CD8-positive, alpha-beta memory T cell (primary cell): ENCODE data around the gene USP40. TPM values are rescaled to one million over a fixed set of nuclear protein-coding genes. Genes with fewer than 3 reads are reported as not detected.
A peak's percentile ranks its signal among the peaks of the same experiment; 100 is the strongest.

Experiments
- CTCF ChIA-PET: fragments of 350-600 bp; sonication (Branson Sonifier 250); formaldehyde crosslinking; loops from one replicate; lab custom pipeline; 2021; ENCODE audit warnings: antibody characterized with exemption; lab: Charles Lee
- POLR2A ChIA-PET: fragments of 350-600 bp; sonication (Branson Sonifier 250); formaldehyde crosslinking; loops from one replicate; lab custom pipeline; 2021; ENCODE audit warnings: antibody characterized with exemption; lab: Charles Lee
- DNase-seq, 5 donors: peaks; one replicate each; pipeline versions ENCODE4 v3.0.0 to v3.0.0-alpha.2; 2020 to 2022; ENCODE audit warnings: mixed read lengths in 1 of 5
- H3K27ac ChIP-seq: one replicate; pipeline ENCODE4 v1.7.0; 2013; ENCODE audit warnings: low read depth, mild to moderate bottlenecking, low read length, moderate library complexity
- H3K27me3 ChIP-seq: 2 replicates; pipeline ENCODE4 v1.7.0; 2013; ENCODE audit warnings: low read length, mild to moderate bottlenecking; ENCODE audit not compliant: insufficient read depth, poor library complexity, severe bottlenecking
- H3K36me3 ChIP-seq: 2 replicates; pipeline ENCODE4 v1.7.0; 2013; ENCODE audit warnings: mild to moderate bottlenecking, low read length, moderate library complexity; ENCODE audit not compliant: insufficient read depth
- H3K4me1 ChIP-seq: 2 replicates; pipeline ENCODE4 v1.7.0; 2013; ENCODE audit warnings: mild to moderate bottlenecking, low read length, moderate library complexity; ENCODE audit not compliant: insufficient read depth
- H3K4me3 ChIP-seq: 2 replicates; pipeline ENCODE4 v1.7.0; 2013; ENCODE audit warnings: mild to moderate bottlenecking, low read length
- H3K9me3 ChIP-seq: 2 replicates; pipeline ENCODE4 v1.7.0; 2013; ENCODE audit warnings: mild to moderate bottlenecking, low read length
- H3K27ac Mint-ChIP-seq, 8 donors: one replicate each; pipeline ENCODE4 v1.8.0; 2020 to 2021; ENCODE audit warnings: mixed read lengths in 8 of 8, mild to moderate bottlenecking in 6 of 8, inconsistent platforms in 3 of 8, moderate library complexity in 3 of 8
- H3K27me3 Mint-ChIP-seq, 2 donors: one replicate each; pipeline ENCODE4 v1.8.0; 2020 to 2021; ENCODE audit warnings: mixed read lengths in 2 of 2, mild to moderate bottlenecking in 1 of 2, moderate library complexity in 1 of 2
- H3K36me3 Mint-ChIP-seq, 3 donors: one replicate each; pipeline ENCODE4 v1.8.0; 2020 to 2021; ENCODE audit warnings: mixed read lengths in 3 of 3, inconsistent platforms in 1 of 3, mild to moderate bottlenecking in 1 of 3
- H3K4me1 Mint-ChIP-seq, 3 donors: one replicate each; pipeline ENCODE4 v1.8.0; 2020 to 2021; ENCODE audit warnings: mixed read lengths in 3 of 3, inconsistent platforms in 1 of 3, mild to moderate bottlenecking in 1 of 3
- H3K4me3 Mint-ChIP-seq, 7 donors: one replicate each; pipeline ENCODE4 v1.8.0; 2020 to 2021; ENCODE audit warnings: mixed read lengths in 7 of 7, mild to moderate bottlenecking in 6 of 7, moderate library complexity in 4 of 7, inconsistent platforms in 2 of 7
- H3K9me3 Mint-ChIP-seq, 5 donors: one replicate each; pipeline ENCODE4 v1.8.0; 2020 to 2022; ENCODE audit warnings: mixed read lengths in 5 of 5, mild to moderate bottlenecking in 3 of 5, moderate library complexity in 2 of 5, inconsistent platforms in 1 of 5
- polyA plus RNA-seq: library from polyadenylated mRNA; unstranded; fragments of 300-500 nt; fragmentation: Illumina TruSeq; gene quantifications from one replicate; pipeline ENCODE4 v1.2.3, GENCODE V29; 2021
- total RNA-seq, 2 experiments: library from RNA; stranded (reverse); gene quantifications; one replicate each; pipeline ENCODE4 v1.2.3, GENCODE V29; 2021

The USP40 gene
- total and polyA plus RNA-seq, 3 experiments from 2014 or later: 5.4 to 14.8 (median 13.3) TPM

DNA sequence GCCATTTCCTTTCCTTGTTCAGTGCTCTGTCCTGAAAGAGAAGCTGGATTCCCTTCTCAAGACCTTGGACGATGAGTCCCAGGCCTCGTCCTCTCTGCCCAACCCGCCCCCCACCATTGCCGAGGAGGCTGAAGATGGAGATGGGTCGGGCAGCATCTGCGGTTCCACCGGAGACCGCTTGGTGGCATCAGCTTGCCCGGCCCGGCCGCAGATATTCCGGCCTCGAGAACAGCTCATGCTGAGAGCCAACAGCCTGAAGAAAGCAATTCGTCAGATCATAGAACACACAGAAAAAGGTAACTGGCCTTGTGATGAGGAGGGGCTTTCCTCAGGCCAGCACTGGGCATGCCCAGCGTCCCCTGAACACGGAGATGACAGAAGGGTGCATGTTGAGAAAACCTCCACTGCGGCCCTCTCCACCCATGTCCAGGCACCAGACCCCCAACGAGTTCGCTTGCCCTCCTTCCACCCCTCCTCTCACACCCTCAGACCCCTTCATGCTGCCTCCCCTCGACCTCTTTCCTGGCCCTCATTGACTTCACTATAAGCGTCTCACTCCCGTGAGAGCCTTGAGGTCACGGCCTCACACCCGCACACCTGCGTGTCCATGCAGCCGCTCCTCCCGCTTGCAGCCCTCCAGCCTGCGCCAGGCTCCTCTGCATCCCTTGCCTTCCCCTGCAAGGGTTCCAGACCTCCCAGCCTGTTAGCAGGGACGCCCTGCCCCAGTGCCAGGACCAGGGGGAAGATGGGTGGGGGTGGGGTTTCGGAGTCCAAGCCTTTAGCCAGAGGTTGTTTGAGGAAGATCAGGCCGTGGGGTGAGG is 117.3 kb downstream of the USP40 start:
- Histone ChIP-seq H3K27me3 (no peaks in the 10 kb centered on the region), H3K36me3 (peaks cover 83% of the 10 kb centered on the region), H3K9me3 (no peaks in the 10 kb centered on the region), H3K27ac (no peak overlapping the region), H3K4me3 (no peak overlapping the region), H3K4me1 (no peaks in the 10 kb centered on the region)
- peak in 1 of 5 donors; percentile 34 for DNase-seq
- Mint-ChIP-seq H3K27ac (peak overlapping the region in 1 of 8 donors; percentile 50), H3K4me1 (peaks cover 0 to 3% (median 2%) of the 10 kb centered on the region in 3 donors), H3K9me3 (no peaks in the 10 kb centered on the region), H3K36me3 (peaks cover 13 to 95% (median 19%) of the 10 kb centered on the region in 3 donors), H3K4me3 (peak overlapping the region in 1 of 7 donors; percentile 72), H3K27me3 (peaks cover 0 to 4% of the 10 kb centered on the region in 2 donors)
- ChIA-PET CTCF (interaction anchor here (4.0 kb wide), 1 partner anchor 46 kb away, joined by 22 read pairs; no protein-coding TSS in a partner anchor), POLR2A (no interaction called here)

DNA sequence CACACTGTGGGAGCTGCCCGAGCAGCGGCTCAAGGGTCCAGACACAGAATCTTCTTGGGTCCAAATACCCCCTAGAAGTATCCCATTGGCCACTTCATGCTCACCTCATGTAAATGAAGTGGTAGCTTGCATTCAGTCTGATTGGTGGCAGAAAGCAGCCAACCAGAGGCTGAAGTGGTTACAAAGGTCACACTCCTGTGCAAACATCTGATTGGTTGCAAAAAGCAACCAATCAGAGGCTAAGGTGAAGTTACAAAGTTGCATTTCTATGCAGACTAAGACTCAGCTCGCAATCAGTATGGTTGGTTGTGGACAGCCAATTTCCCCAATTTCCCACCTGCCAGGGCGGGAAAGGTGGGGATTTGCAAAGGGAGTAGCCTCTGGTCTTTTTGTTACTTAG is 118.0 kb downstream of the USP40 start:
- DNase-seq: peak in 1 of 5 donors; percentile 18
- H3K27ac Mint-ChIP-seq: no peak overlapping the region
- CTCF ChIA-PET: interaction anchor here (4.0 kb wide), 1 partner anchor 45 kb away, joined by 22 read pairs; no protein-coding TSS in a partner anchor

GRCh38 chr2:233448220-233448559 is 118.4 kb downstream of the USP40 start:
- H3K9me3 Mint-ChIP-seq: no peaks in the 10 kb centered on the region
- CTCF ChIA-PET: interaction anchor here (1.3 to 4.0 kb wide), 2 partner anchors 45 to 47 kb away, joined by 3 to 22 read pairs; no protein-coding TSS in a partner anchor
- DNase-seq: peak in 1 of 5 donors; percentile 39
- no peak overlapping the region for H3K4me3 ChIP-seq
- peaks cover 9 to 13% (median 10%) of the 10 kb centered on the region in 3 donors for H3K4me1 Mint-ChIP-seq
- POLR2A ChIA-PET: no interaction called here
- H3K36me3 ChIP-seq: peaks cover 75% of the 10 kb centered on the region
- H3K4me1 ChIP-seq: peaks cover 8% of the 10 kb centered on the region
- H3K36me3 Mint-ChIP-seq: peaks cover 16 to 95% (median 25%) of the 10 kb centered on the region in 3 donors
- H3K9me3 ChIP-seq: no peaks in the 10 kb centered on the region
- no peak overlapping the region for H3K4me3 Mint-ChIP-seq
- H3K27me3 Mint-ChIP-seq: peaks cover 0 to 2% of the 10 kb centered on the region in 2 donors
- peak overlapping the region in 2 of 8 donors; percentile 10 to 11 for H3K27ac Mint-ChIP-seq
- no peaks in the 10 kb centered on the region for H3K27me3 ChIP-seq
- no peak overlapping the region for H3K27ac ChIP-seq

More for the DNA sequence above, 118.0 kb downstream of the USP40 start:
- POLR2A ChIA-PET: no interaction called here
- H3K9me3 ChIP-seq: no peaks in the 10 kb centered on the region
- H3K4me3 ChIP-seq: no peak overlapping the region
- Mint-ChIP-seq H3K4me3 (no peak overlapping the region), H3K36me3 (peaks cover 14 to 95% (median 21%) of the 10 kb centered on the region in 3 donors), H3K9me3 (no peaks in the 10 kb centered on the region), H3K4me1 (peaks cover 5 to 9% (median 6%) of the 10 kb centered on the region in 3 donors), H3K27me3 (peaks cover 0 to 2% of the 10 kb centered on the region in 2 donors)
- peaks cover 5% of the 10 kb centered on the region for H3K4me1 ChIP-seq
- H3K27ac ChIP-seq: no peak overlapping the region
- H3K36me3 ChIP-seq: peaks cover 79% of the 10 kb centered on the region
- H3K27me3 ChIP-seq: no peaks in the 10 kb centered on the region

DNA sequence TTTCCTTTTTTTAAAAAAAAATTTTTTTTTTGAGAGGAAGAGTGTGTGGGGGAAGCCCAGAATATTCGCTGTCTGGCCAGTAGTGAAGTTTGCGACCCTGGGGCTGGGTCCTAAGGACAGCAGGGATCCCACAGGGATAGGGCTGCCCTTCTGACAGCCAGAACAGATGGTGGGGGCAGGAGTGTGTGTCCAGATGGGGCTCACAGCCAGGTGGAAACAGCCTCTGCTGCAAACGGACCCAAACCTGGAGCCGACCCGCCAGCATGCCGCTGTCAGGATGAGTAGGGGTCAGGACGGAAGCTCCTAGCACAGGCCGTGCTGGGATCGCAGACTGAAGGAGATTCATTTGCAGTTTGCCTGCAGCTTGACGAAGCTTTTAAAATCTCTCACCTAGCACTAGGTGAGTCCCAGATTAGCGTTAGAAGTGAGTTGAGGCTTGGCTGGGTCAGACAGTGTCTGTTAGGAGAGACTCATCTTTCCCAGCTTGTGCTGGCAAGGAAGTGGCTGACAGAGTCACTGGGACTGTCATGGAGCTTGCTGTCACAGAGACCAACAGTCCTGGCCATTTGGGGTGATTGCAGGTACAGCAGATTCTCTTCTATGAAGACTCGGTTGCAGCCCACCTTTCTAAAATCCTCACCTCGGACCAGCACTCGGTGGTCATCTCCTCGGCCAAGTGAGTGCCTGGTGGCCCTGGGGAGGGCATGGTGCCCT is 118.9 kb downstream of the USP40 start:
- ChIA-PET POLR2A (no interaction called here), CTCF (interaction anchor here (1.3 to 4.0 kb wide), 2 partner anchors 44 to 47 kb away, joined by 3 to 22 read pairs; no protein-coding TSS in a partner anchor)
- H3K27me3 Mint-ChIP-seq: peaks cover 0 to 2% of the 10 kb centered on the region in 2 donors
- peaks cover 11 to 17% (median 12%) of the 10 kb centered on the region in 3 donors for H3K4me1 Mint-ChIP-seq
- DNase-seq: peak in 1 of 5 donors; percentile 48
- Histone ChIP-seq H3K4me3 (no peak overlapping the region), H3K36me3 (peaks cover 72% of the 10 kb centered on the region), H3K27me3 (no peaks in the 10 kb centered on the region), H3K27ac (no peak overlapping the region), H3K4me1 (peaks cover 13% of the 10 kb centered on the region), H3K9me3 (no peaks in the 10 kb centered on the region)
- peaks cover 16 to 95% (median 26%) of the 10 kb centered on the region in 3 donors for H3K36me3 Mint-ChIP-seq
- H3K9me3 Mint-ChIP-seq: no peaks in the 10 kb centered on the region
- H3K4me3 Mint-ChIP-seq: no peak overlapping the region
- peak overlapping the region in 1 of 8 donors; percentile 11 for H3K27ac Mint-ChIP-seq

DNA sequence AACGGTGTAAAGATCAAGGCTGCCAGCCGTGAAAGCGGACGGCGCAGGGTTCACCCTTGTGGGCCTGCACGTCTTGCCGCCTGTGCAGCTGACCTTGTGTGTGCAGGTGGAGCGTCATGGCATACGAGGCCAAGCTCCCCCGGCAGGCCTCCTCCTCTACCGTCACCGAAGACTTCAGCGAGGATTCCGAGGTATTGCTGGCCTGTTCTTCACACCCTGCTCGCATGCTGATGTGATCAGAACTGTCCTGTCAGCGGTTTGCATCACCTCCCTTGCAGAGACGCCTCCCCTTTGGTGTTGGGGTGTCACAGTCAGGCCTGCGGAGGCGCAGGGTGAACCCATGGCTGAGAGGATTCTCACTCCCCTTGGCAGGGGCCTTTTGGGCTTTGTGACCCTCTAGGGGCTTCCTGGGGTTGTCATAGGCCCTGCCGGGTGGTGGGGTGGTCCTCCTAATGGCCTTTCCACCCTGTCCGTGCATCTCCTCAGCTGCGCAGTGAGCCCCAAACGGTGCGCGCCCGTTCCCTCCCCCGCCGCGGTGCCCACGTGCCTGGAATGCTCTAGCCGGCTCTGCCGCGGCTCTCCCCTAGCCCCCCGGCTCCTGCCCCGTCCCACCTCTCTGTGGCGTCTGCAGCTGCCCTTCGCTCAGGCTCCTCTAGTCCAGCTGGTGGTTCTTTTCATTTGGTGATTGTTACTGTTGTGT is 119.8 kb downstream of the USP40 start:
- peak in 1 of 5 donors; percentile 23 for DNase-seq
- Histone ChIP-seq H3K4me1 (peaks cover 13% of the 10 kb centered on the region), H3K27me3 (no peaks in the 10 kb centered on the region), H3K4me3 (no peak overlapping the region), H3K36me3 (peaks cover 63% of the 10 kb centered on the region), H3K27ac (no peak overlapping the region), H3K9me3 (no peaks in the 10 kb centered on the region)
- Mint-ChIP-seq H3K4me1 (peaks cover 11 to 24% (median 14%) of the 10 kb centered on the region in 3 donors), H3K9me3 (no peaks in the 10 kb centered on the region), H3K27ac (no peak overlapping the region), H3K36me3 (peaks cover 12 to 95% (median 24%) of the 10 kb centered on the region in 3 donors), H3K4me3 (no peak overlapping the region), H3K27me3 (peaks cover 0 to 2% of the 10 kb centered on the region in 2 donors)
- CTCF ChIA-PET: interaction anchor here (0.9 to 4.0 kb wide), 4 partner anchors 9 to 46 kb away, joined by 3 to 22 read pairs (median 3); no protein-coding TSS in a partner anchor
- POLR2A ChIA-PET: no interaction called here

GRCh38 chr2:233446121-233446520 is 120.5 kb downstream of the USP40 start:
- Histone ChIP-seq H3K27me3 (no peaks in the 10 kb centered on the region), H3K27ac (no peak overlapping the region), H3K9me3 (no peaks in the 10 kb centered on the region), H3K4me3 (no peak overlapping the region), H3K4me1 (peaks cover 13% of the 10 kb centered on the region), H3K36me3 (peaks cover 62% of the 10 kb centered on the region)
- DNase-seq: no peak
- no peaks in the 10 kb centered on the region for H3K9me3 Mint-ChIP-seq
- ChIA-PET CTCF (interaction anchor here (0.9 to 8.8 kb wide), 4 partner anchors 9 to 43 kb away, joined by 3 to 239 read pairs (median 12); no protein-coding TSS in a partner anchor), POLR2A (no interaction called here)
- H3K27me3 Mint-ChIP-seq: peaks cover 0 to 2% of the 10 kb centered on the region in 2 donors
- H3K4me3 Mint-ChIP-seq: no peak overlapping the region
- H3K27ac Mint-ChIP-seq: no peak overlapping the region
- peaks cover 12 to 95% (median 24%) of the 10 kb centered on the region in 3 donors for H3K36me3 Mint-ChIP-seq
- peaks cover 11 to 25% (median 14%) of the 10 kb centered on the region in 3 donors for H3K4me1 Mint-ChIP-seq

DNA sequence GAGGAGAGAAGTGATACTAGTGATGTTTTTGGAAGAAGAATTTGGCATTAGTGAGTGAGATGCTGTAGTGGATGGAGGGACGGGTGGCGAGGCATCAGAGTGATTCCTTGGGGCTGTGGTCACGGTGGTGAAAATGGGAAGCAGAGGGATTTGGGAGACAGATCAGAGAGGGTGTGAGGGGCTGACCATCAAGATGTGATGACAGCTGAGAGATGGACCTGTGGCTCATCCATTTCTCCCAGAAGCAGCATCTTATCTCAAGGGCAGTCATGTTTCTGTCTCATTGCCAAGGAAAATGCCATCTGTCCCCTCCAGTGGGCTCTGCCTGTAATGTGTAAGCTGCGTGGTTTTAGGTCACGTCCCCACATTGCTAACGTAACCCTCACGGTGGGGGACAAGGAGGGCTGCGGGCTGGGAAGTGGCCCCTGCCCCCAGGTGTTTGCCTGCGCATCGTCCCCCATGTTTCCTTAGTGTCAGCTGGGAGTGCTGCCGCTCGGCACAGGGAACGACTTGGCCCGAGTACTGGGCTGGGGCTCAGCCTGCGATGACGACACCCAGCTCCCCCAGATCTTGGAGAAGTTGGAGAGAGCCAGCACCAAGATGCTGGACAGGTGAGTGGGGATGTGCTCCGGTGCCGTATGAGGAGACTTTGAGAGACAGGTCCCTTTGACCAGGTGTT is 121.3 kb downstream of the USP40 start:
- H3K27me3 ChIP-seq: no peaks in the 10 kb centered on the region
- H3K36me3 ChIP-seq: peaks cover 56% of the 10 kb centered on the region
- DNase-seq: peak in 1 of 5 donors; percentile 35
- H3K4me1 ChIP-seq: peaks cover 13% of the 10 kb centered on the region
- POLR2A ChIA-PET: no interaction called here
- H3K9me3 ChIP-seq: no peaks in the 10 kb centered on the region
- H3K27ac ChIP-seq: no peak overlapping the region
- H3K36me3 Mint-ChIP-seq: peaks cover 12 to 95% (median 24%) of the 10 kb centered on the region in 3 donors
- peaks cover 11 to 29% (median 17%) of the 10 kb centered on the region in 3 donors for H3K4me1 Mint-ChIP-seq
- peaks cover 0 to 2% of the 10 kb centered on the region in 2 donors for H3K27me3 Mint-ChIP-seq
- no peak overlapping the region for H3K4me3 Mint-ChIP-seq
- H3K4me3 ChIP-seq: no peak overlapping the region
- CTCF ChIA-PET: interaction anchor here (2.0 to 8.8 kb wide), 3 partner anchors 11 to 41 kb away, joined by 8 to 239 read pairs (median 71); no protein-coding TSS in a partner anchor
- H3K9me3 Mint-ChIP-seq: no peaks in the 10 kb centered on the region
- peak overlapping the region in 4 of 8 donors; percentile 17 to 75 (median 44) for H3K27ac Mint-ChIP-seq
